Stomach smooth muscle (tissue), 2 donors: ENCODE results near the gene CACNA2D4.

ENCODE experiments used
- H3K27ac ChIP-seq: one replicate; pipeline ENCODE4 v1.7.0; 2013; ENCODE audit warnings: mild to moderate bottlenecking, low read length, inconsistent platforms
- H3K27me3 ChIP-seq, 2 donors: one replicate each; pipeline ENCODE4 v1.7.0; 2013; ENCODE audit warnings: low read length in 2 of 2; ENCODE audit not compliant: insufficient read depth in 2 of 2, control insufficient read depth in 1 of 2
- H3K36me3 ChIP-seq, 2 donors: one replicate each; pipeline ENCODE4 v1.7.0; 2013; ENCODE audit warnings: low read length in 2 of 2; ENCODE audit not compliant: control insufficient read depth in 2 of 2, insufficient read depth in 2 of 2
- H3K4me1 ChIP-seq: one replicate; pipeline ENCODE4 v1.7.0; 2013; ENCODE audit warnings: low read length; ENCODE audit not compliant: control insufficient read depth, insufficient read depth
- H3K4me3 ChIP-seq, 2 donors: one replicate each; pipeline ENCODE4 v1.7.0; 2013; ENCODE audit warnings: low read length in 2 of 2
- H3K9ac ChIP-seq, 2 donors: one replicate each; pipeline ENCODE4 v1.7.0; 2013; ENCODE audit warnings: low read length in 2 of 2, mild to moderate bottlenecking in 1 of 2
- H3K9me3 ChIP-seq, 2 donors: one replicate each; pipeline ENCODE4 v1.7.0; 2013; ENCODE audit warnings: low read length in 2 of 2; ENCODE audit not compliant: control insufficient read depth in 2 of 2
- donor health status: healthy.
- donor health status: Pancreatic carcinoma.

Gene CACNA2D4

GRCh38 chr12:1865284-1865866 lies 53.1 kb downstream of the CACNA2D4 start:
- H3K9ac ChIP-seq, result no peak overlapping the region
- H3K4me3 ChIP-seq, result no peak overlapping the region
- H3K27ac ChIP-seq, result no peak overlapping the region
- peaks cover 0 to 5% of the 10 kb centered on the region in 2 donors for H3K9me3 ChIP-seq
- no peaks in the 10 kb centered on the region for H3K4me1 ChIP-seq
- H3K36me3 ChIP-seq, result no peaks in the 10 kb centered on the region
- H3K27me3 ChIP-seq, result peaks cover 7 to 15% of the 10 kb centered on the region in 2 donors

- no peak overlapping the region for H3K4me3 ChIP-seq
- H3K9me3 ChIP-seq, result peaks cover 0 to 5% of the 10 kb centered on the region in 2 donors
- H3K27ac ChIP-seq, result no peak overlapping the region
- H3K36me3 ChIP-seq, result no peaks in the 10 kb centered on the region
- H3K9ac ChIP-seq, result no peak overlapping the region
- H3K27me3 ChIP-seq, result peaks cover 7 to 15% of the 10 kb centered on the region in 2 donors
- no peaks in the 10 kb centered on the region for H3K4me1 ChIP-seq
Observed at GRCh38 chr12:1864867-1865266, 53.6 kb downstream of the CACNA2D4 start.

- Histone ChIP-seq H3K4me3 (no peak overlapping the region), H3K9me3 (peaks cover 0 to 5% of the 10 kb centered on the region in 2 donors), H3K4me1 (no peaks in the 10 kb centered on the region), H3K9ac (no peak overlapping the region), H3K36me3 (no peaks in the 10 kb centered on the region), H3K27ac (no peak overlapping the region), H3K27me3 (peaks cover 7 to 15% of the 10 kb centered on the region in 2 donors)
Observed at GRCh38 chr12:1864456-1864855, 54.0 kb downstream of the CACNA2D4 start.

GRCh38 chr12:1863823-1864222 lies 54.6 kb downstream of the CACNA2D4 start:
- Histone ChIP-seq H3K9ac (no peak overlapping the region), H3K36me3 (no peaks in the 10 kb centered on the region), H3K27me3 (peaks cover 7 to 13% of the 10 kb centered on the region in 2 donors), H3K4me3 (no peak overlapping the region), H3K9me3 (peaks cover 0 to 5% of the 10 kb centered on the region in 2 donors), H3K27ac (no peak overlapping the region), H3K4me1 (no peaks in the 10 kb centered on the region)

GRCh38 chr12:1862973-1863372 lies 55.5 kb downstream of the CACNA2D4 start:
- H3K9ac ChIP-seq, result no peak overlapping the region
- H3K4me1 ChIP-seq, result no peaks in the 10 kb centered on the region
- peaks cover 7 to 15% of the 10 kb centered on the region in 2 donors for H3K27me3 ChIP-seq
- no peaks in the 10 kb centered on the region for H3K36me3 ChIP-seq
- H3K9me3 ChIP-seq, result no peaks in the 10 kb centered on the region
- H3K4me3 ChIP-seq, result no peak overlapping the region
- no peak overlapping the region for H3K27ac ChIP-seq

- Histone ChIP-seq H3K27me3 (peaks cover 2 to 9% of the 10 kb centered on the region in 2 donors), H3K36me3 (no peaks in the 10 kb centered on the region), H3K4me3 (no peak overlapping the region), H3K27ac (no peak overlapping the region), H3K4me1 (no peaks in the 10 kb centered on the region), H3K9ac (no peak overlapping the region), H3K9me3 (peaks cover 9 to 12% of the 10 kb centered on the region in 2 donors)
Observed at GRCh38 chr12:1859643-1860042, 58.8 kb downstream of the CACNA2D4 start.

- Histone ChIP-seq H3K27me3 (peaks cover 0 to 3% of the 10 kb centered on the region in 2 donors), H3K4me1 (no peaks in the 10 kb centered on the region), H3K4me3 (no peak overlapping the region), H3K36me3 (no peaks in the 10 kb centered on the region), H3K9me3 (peaks cover 9 to 12% of the 10 kb centered on the region in 2 donors), H3K27ac (no peak overlapping the region), H3K9ac (no peak overlapping the region)
Observed at GRCh38 chr12:1858456-1858855, 60.0 kb downstream of the CACNA2D4 start.

GRCh38 chr12:1857821-1858220 lies 60.6 kb downstream of the CACNA2D4 start:
- Histone ChIP-seq H3K27me3 (peaks cover 0 to 3% of the 10 kb centered on the region in 2 donors), H3K4me1 (no peaks in the 10 kb centered on the region), H3K27ac (no peak overlapping the region), H3K9me3 (peaks cover 9 to 12% of the 10 kb centered on the region in 2 donors), H3K9ac (no peak overlapping the region), H3K4me3 (no peak overlapping the region), H3K36me3 (no peaks in the 10 kb centered on the region)

- peaks cover 9 to 12% of the 10 kb centered on the region in 2 donors for H3K9me3 ChIP-seq
- H3K4me3 ChIP-seq, result no peak overlapping the region
- peaks cover 0 to 3% of the 10 kb centered on the region in 2 donors for H3K27me3 ChIP-seq
- H3K36me3 ChIP-seq, result no peaks in the 10 kb centered on the region
- no peaks in the 10 kb centered on the region for H3K4me1 ChIP-seq
- no peak overlapping the region for H3K9ac ChIP-seq
- H3K27ac ChIP-seq, result no peak overlapping the region
Observed at GRCh38 chr12:1857086-1857485, 61.4 kb downstream of the CACNA2D4 start.

- Histone ChIP-seq H3K9me3 (peaks cover 9 to 12% of the 10 kb centered on the region in 2 donors), H3K9ac (no peak overlapping the region), H3K4me1 (no peaks in the 10 kb centered on the region), H3K36me3 (no peaks in the 10 kb centered on the region), H3K4me3 (no peak overlapping the region), H3K27me3 (peaks cover 0 to 3% of the 10 kb centered on the region in 2 donors), H3K27ac (no peak overlapping the region)
Observed at GRCh38 chr12:1855241-1855640, 63.2 kb downstream of the CACNA2D4 start.

- no peak overlapping the region for H3K27ac ChIP-seq
- no peak overlapping the region for H3K9ac ChIP-seq
- no peaks in the 10 kb centered on the region for H3K4me1 ChIP-seq
- peaks cover 0 to 2% of the 10 kb centered on the region in 2 donors for H3K27me3 ChIP-seq
- H3K9me3 ChIP-seq, result peaks cover 9 to 12% of the 10 kb centered on the region in 2 donors
- H3K4me3 ChIP-seq, result no peak overlapping the region
- H3K36me3 ChIP-seq, result no peaks in the 10 kb centered on the region
Observed at GRCh38 chr12:1853716-1854115, 64.7 kb downstream of the CACNA2D4 start.
